Measurements from ENCODE around the gene RPS2. TPM values are rescaled to one million over a fixed set of nuclear protein-coding genes. Genes with fewer than 3 reads are reported as not detected.

Gene RPS2
- total RNA-seq, 1 donor from 2014 or later, result 3,117 TPM

- no peak for TF ChIP-seq CTCF (IDR thresholded peaks at IDR 0.05)
- TF ChIP-seq POLR2A (IDR thresholded peaks at IDR 0.05), result no peak
- TF ChIP-seq POLR2AphosphoS5 (IDR thresholded peaks at IDR 0.05; ENCODE audit: insufficient read depth in 1 of 2, low read depth in 1 of 2), result no peak
- DNase-seq (ENCODE audit: extremely low spot score in 2 of 2), result no peak
- intact Hi-C loops (cut with DNase I), result no loop called here
- Histone ChIP-seq H3K9me3 (no peaks in the 10 kb centered on the region), H3K4me3 (no peak overlapping the region), H3K4me1 (no peaks in the 10 kb centered on the region), H3K27me3 (no peaks in the 10 kb centered on the region), H3K27ac (no peak overlapping the region), H3K36me3 (no peaks in the 10 kb centered on the region)
Measured at GRCh38 chr16:1949507-1949906, 15.1 kb downstream of the RPS2 start.

GRCh38 chr16:1947369-1947670 lies 17.3 kb downstream of the RPS2 start:
- TF ChIP-seq POLR2A (IDR thresholded peaks at IDR 0.05) (no peak), POLR2AphosphoS5 (IDR thresholded peaks at IDR 0.05; ENCODE audit: insufficient read depth in 1 of 2, low read depth in 1 of 2) (no peak), CTCF (IDR thresholded peaks at IDR 0.05) (no peak)
- intact Hi-C loops (cut with DNase I), result no loop called here
- Histone ChIP-seq H3K4me1 (peaks cover 10% of the 10 kb centered on the region), H3K9me3 (no peaks in the 10 kb centered on the region), H3K4me3 (no peak overlapping the region), H3K27ac (no peak overlapping the region), H3K36me3 (no peaks in the 10 kb centered on the region), H3K27me3 (no peaks in the 10 kb centered on the region)
- DNase-seq (ENCODE audit: extremely low spot score in 2 of 2), result no peak

GRCh38 chr16:1946495-1947368 lies 17.9 kb downstream of the RPS2 start:
- H3K27ac ChIP-seq, result no peak overlapping the region
- no peaks in the 10 kb centered on the region for H3K9me3 ChIP-seq
- no peak overlapping the region for H3K4me3 ChIP-seq
- no peaks in the 10 kb centered on the region for H3K36me3 ChIP-seq
- no peaks in the 10 kb centered on the region for H3K27me3 ChIP-seq
- TF ChIP-seq POLR2A (IDR thresholded peaks at IDR 0.05) (no peak), CTCF (IDR thresholded peaks at IDR 0.05) (no peak), POLR2AphosphoS5 (IDR thresholded peaks at IDR 0.05; ENCODE audit: insufficient read depth in 1 of 2, low read depth in 1 of 2) (no peak)
- H3K4me1 ChIP-seq, result peaks cover 16% of the 10 kb centered on the region
- intact Hi-C loops (cut with DNase I), result no loop called here
- DNase-seq (ENCODE audit: extremely low spot score in 2 of 2), result no peak

GRCh38 chr16:1945559-1946391 lies 18.9 kb downstream of the RPS2 start:
- Histone ChIP-seq H3K27ac (no peak overlapping the region), H3K36me3 (peaks cover 0 to 1% of the 10 kb centered on the region in 2 donors)
- no peak for DNase-seq (ENCODE audit: extremely low spot score in 2 of 2)

More at GRCh38 chr16:1945559-1946391, 18.9 kb downstream of the RPS2 start:
- no peak for TF ChIP-seq POLR2AphosphoS5 (IDR thresholded peaks at IDR 0.05; ENCODE audit: insufficient read depth in 1 of 2, low read depth in 1 of 2)
- no peak for TF ChIP-seq POLR2A (IDR thresholded peaks at IDR 0.05)
- TF ChIP-seq CTCF (IDR thresholded peaks at IDR 0.05), result no peak
- intact Hi-C loops (cut with DNase I), result no loop called here
- no peaks in the 10 kb centered on the region for H3K9me3 ChIP-seq
- no peak overlapping the region for H3K4me3 ChIP-seq
- H3K27me3 ChIP-seq, result no peaks in the 10 kb centered on the region
- peaks cover 21% of the 10 kb centered on the region for H3K4me1 ChIP-seq
